K562 (cell line): ENCODE measurements around the gene SIDT2. TPM values are rescaled to one million over a fixed set of nuclear protein-coding genes. Genes with fewer than 3 reads are reported as not detected.

ENCODE experiments used
- NFE2 ChIP-seq: IDR thresholded peaks from 2 replicates; pipeline ENCODE4 v1.6.1; 2014; ENCODE audit warnings: antibody characterized with exemption, low read depth
- NFIC ChIP-seq: fragments of 450-650 bp; IDR thresholded peaks from 2 replicates; pipeline ENCODE4 v1.6.1; 2017; ENCODE audit warnings: mild to moderate bottlenecking, inconsistent platforms
- POU5F1 ChIP-seq: fragments of 150-350 bp; IDR thresholded peaks from 2 replicates; pipeline ENCODE4 v1.6.1; 2014; ENCODE audit warnings: borderline replicate concordance, low read length, low read depth, mild to moderate bottlenecking; ENCODE audit not compliant: partially characterized antibody
- RHOXF2B ChIP-seq: fragments of 250-450 bp; sonication (Bioruptor Pico); conservative IDR thresholded peaks from 2 replicates; pipeline ENCODE4 v1.5.1; 2021
- TFAM ChIP-seq: fragments of 250-450 bp; sonication (Bioruptor Pico); conservative IDR thresholded peaks from 2 replicates; pipeline ENCODE4 v1.5.0; 2021; ENCODE audit warnings: mild to moderate bottlenecking, moderate library complexity
- ZNF668 ChIP-seq: fragments of 250-450 bp; sonication (Bioruptor Pico); IDR thresholded peaks from 2 replicates; pipeline ENCODE4 v1.8.0; 2022; ENCODE audit warnings: mild to moderate bottlenecking, inconsistent platforms
- polyA plus RNA-seq, 8 experiments: library from polyadenylated mRNA; depleted of rRNA in 4 of 8; stranded (reverse) in 5 of 8; unstranded in 3 of 8; fragments of >200 nt; fragmentation: Nextera tagmentation in 2 of 8; fragmentation: Illumina TruSeq in 1 of 8; extraction: Ambion mirVana in 2 of 8; extraction: Trizol in 1 of 8; gene quantifications; 2 replicates each; pipeline versions ENCODE4 v1.2.1 to v1.2.3, GENCODE V29; 2011 to 2014; ENCODE audit warnings: inconsistent platforms in 1 of 8, missing spikeins in 1 of 8
- total RNA-seq, 7 experiments: library from RNA; depleted of rRNA in 6 of 7; stranded (reverse); fragments of >200 nt in 6 of 7; fragmentation: Illumina TruSeq in 2 of 7; extraction: Trizol in 2 of 7; gene quantifications; 2 replicates each; pipeline versions ENCODE4 v1.2.1 to v1.2.3, GENCODE V29; 2011 to 2021; ENCODE audit warnings: low replicate concordance in 1 of 7
- TF ChIP-seq, protein P1 (sequence below): fragments of 200-400 bp; formaldehyde crosslinking; IDR thresholded peaks from 2 replicates; pipeline ENCODE4 v1.6.1; 2017; ENCODE audit warnings: mild to moderate bottlenecking, low read depth, low read length, moderate library complexity
- TF ChIP-seq, protein P2 (sequence below): sonication (generic); formaldehyde crosslinking; IDR thresholded peaks from 2 replicates; pipeline ENCODE4 v1.8.0; 2022; ENCODE audit warnings: mild to moderate bottlenecking, missing genetic modification reagents
- TF ChIP-seq, protein P3 (sequence below): fragments of 200-800 bp; sonication (Bioruptor generic); IDR thresholded peaks from 2 replicates; pipeline ENCODE4 v1.6.1; 2016; ENCODE audit warnings: missing genetic modification characterization, missing compliant biosample characterization
- TF ChIP-seq, protein P4 (sequence below): fragments of 450-650 bp; IDR thresholded peaks from 2 replicates; pipeline ENCODE4 v1.6.1; 2018; ENCODE audit not compliant: partially characterized antibody

The SIDT2 gene
- total and polyA plus RNA-seq, 9 of the 15 experiments (the other 6 are each of a cell fraction or from before 2014, with no cell fraction given) = 2.4 to 20.2 (median 6.5) TPM

DNA sequence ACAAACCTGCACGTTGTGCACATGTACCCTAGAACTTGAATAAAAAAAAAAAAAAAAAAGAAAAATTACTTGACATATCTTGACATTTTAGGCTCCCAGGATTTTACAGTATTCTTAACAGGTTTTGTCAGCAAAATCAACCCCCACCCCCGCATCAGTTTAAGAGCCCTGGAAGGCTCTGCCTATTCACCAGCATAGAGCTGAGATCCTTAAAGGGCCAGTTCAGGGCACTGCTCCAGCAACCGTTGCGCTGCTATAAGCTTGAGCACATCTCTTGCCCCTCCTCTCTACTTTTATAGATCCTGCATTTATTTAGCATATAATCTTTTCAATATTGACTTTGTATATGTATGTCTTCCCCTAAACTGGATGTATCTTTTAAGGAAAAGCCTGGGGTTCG, 35.2 kb upstream of the SIDT2 start (continued):
- TF ChIP-seq, protein P1, sequence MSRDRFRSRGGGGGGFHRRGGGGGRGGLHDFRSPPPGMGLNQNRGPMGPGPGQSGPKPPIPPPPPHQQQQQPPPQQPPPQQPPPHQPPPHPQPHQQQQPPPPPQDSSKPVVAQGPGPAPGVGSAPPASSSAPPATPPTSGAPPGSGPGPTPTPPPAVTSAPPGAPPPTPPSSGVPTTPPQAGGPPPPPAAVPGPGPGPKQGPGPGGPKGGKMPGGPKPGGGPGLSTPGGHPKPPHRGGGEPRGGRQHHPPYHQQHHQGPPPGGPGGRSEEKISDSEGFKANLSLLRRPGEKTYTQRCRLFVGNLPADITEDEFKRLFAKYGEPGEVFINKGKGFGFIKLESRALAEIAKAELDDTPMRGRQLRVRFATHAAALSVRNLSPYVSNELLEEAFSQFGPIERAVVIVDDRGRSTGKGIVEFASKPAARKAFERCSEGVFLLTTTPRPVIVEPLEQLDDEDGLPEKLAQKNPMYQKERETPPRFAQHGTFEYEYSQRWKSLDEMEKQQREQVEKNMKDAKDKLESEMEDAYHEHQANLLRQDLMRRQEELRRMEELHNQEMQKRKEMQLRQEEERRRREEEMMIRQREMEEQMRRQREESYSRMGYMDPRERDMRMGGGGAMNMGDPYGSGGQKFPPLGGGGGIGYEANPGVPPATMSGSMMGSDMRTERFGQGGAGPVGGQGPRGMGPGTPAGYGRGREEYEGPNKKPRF = no peak
- peak; percentile 3; the same call in 1 of the 2 replicates for TF ChIP-seq NFIC
- no peak for TF ChIP-seq TFAM (CRISPR knock-in tag)
- TF ChIP-seq POU5F1 = no peak
- TF ChIP-seq, protein P2, sequence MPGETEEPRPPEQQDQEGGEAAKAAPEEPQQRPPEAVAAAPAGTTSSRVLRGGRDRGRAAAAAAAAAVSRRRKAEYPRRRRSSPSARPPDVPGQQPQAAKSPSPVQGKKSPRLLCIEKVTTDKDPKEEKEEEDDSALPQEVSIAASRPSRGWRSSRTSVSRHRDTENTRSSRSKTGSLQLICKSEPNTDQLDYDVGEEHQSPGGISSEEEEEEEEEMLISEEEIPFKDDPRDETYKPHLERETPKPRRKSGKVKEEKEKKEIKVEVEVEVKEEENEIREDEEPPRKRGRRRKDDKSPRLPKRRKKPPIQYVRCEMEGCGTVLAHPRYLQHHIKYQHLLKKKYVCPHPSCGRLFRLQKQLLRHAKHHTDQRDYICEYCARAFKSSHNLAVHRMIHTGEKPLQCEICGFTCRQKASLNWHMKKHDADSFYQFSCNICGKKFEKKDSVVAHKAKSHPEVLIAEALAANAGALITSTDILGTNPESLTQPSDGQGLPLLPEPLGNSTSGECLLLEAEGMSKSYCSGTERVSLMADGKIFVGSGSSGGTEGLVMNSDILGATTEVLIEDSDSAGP (CRISPR knock-in tag) = peak; percentile 91
- no peak for TF ChIP-seq ZNF668 (CRISPR knock-in tag)
- TF ChIP-seq RHOXF2B (CRISPR knock-in tag) = no peak
- 0 out of 2 replicates have a peak, but pooled peaks have one; percentile 3 for TF ChIP-seq NFE2
- TF ChIP-seq, protein P3, sequence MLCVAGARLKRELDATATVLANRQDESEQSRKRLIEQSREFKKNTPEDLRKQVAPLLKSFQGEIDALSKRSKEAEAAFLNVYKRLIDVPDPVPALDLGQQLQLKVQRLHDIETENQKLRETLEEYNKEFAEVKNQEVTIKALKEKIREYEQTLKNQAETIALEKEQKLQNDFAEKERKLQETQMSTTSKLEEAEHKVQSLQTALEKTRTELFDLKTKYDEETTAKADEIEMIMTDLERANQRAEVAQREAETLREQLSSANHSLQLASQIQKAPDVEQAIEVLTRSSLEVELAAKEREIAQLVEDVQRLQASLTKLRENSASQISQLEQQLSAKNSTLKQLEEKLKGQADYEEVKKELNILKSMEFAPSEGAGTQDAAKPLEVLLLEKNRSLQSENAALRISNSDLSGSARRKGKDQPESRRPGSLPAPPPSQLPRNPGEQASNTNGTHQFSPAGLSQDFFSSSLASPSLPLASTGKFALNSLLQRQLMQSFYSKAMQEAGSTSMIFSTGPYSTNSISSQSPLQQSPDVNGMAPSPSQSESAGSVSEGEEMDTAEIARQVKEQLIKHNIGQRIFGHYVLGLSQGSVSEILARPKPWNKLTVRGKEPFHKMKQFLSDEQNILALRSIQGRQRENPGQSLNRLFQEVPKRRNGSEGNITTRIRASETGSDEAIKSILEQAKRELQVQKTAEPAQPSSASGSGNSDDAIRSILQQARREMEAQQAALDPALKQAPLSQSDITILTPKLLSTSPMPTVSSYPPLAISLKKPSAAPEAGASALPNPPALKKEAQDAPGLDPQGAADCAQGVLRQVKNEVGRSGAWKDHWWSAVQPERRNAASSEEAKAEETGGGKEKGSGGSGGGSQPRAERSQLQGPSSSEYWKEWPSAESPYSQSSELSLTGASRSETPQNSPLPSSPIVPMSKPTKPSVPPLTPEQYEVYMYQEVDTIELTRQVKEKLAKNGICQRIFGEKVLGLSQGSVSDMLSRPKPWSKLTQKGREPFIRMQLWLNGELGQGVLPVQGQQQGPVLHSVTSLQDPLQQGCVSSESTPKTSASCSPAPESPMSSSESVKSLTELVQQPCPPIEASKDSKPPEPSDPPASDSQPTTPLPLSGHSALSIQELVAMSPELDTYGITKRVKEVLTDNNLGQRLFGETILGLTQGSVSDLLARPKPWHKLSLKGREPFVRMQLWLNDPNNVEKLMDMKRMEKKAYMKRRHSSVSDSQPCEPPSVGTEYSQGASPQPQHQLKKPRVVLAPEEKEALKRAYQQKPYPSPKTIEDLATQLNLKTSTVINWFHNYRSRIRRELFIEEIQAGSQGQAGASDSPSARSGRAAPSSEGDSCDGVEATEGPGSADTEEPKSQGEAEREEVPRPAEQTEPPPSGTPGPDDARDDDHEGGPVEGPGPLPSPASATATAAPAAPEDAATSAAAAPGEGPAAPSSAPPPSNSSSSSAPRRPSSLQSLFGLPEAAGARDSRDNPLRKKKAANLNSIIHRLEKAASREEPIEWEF = no peak
- TF ChIP-seq, protein P4, sequence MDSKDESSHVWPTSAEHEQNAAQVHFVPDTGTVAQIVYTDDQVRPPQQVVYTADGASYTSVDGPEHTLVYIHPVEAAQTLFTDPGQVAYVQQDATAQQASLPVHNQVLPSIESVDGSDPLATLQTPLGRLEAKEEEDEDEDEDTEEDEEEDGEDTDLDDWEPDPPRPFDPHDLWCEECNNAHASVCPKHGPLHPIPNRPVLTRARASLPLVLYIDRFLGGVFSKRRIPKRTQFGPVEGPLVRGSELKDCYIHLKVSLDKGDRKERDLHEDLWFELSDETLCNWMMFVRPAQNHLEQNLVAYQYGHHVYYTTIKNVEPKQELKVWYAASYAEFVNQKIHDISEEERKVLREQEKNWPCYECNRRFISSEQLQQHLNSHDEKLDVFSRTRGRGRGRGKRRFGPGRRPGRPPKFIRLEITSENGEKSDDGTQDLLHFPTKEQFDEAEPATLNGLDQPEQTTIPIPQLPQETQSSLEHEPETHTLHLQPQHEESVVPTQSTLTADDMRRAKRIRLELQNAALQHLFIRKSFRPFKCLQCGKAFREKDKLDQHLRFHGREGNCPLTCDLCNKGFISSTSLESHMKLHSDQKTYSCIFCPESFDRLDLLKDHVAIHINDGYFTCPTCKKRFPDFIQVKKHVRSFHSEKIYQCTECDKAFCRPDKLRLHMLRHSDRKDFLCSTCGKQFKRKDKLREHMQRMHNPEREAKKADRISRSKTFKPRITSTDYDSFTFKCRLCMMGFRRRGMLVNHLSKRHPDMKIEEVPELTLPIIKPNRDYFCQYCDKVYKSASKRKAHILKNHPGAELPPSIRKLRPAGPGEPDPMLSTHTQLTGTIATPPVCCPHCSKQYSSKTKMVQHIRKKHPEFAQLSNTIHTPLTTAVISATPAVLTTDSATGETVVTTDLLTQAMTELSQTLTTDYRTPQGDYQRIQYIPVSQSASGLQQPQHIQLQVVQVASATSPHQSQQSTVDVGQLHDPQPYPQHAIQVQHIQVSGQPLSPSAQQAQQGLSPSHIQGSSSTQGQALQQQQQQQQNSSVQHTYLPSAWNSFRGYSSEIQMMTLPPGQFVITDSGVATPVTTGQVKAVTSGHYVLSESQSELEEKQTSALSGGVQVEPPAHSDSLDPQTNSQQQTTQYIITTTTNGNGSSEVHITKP = peak; percentile 92
